HepG2 (cell line): ENCODE data around the gene HLA-C. TPM values are rescaled to one million over a fixed set of nuclear protein-coding genes. Genes with fewer than 3 reads are reported as not detected.

Experiments
- AGO1 ChIP-seq: fragments of 200-400 bp; formaldehyde crosslinking; IDR thresholded peaks from 2 replicates; pipeline ENCODE4 v1.6.1; 2017; ENCODE audit warnings: mild to moderate bottlenecking, low read depth, low read length, moderate library complexity; ENCODE audit not compliant: poor library complexity, severe bottlenecking
- BCL6 ChIP-seq: IDR thresholded peaks from 2 replicates; pipeline ENCODE4 v1.6.1; 2016; ENCODE audit warnings: missing genetic modification reagents, missing compliant biosample characterization
- CAMTA2 ChIP-seq: sonication (generic); formaldehyde crosslinking; IDR thresholded peaks from 2 replicates; pipeline ENCODE4 v1.4.0; 2020; ENCODE audit warnings: mild to moderate bottlenecking, missing genetic modification reagents, borderline replicate concordance
- HDAC2 ChIP-seq: sonication (generic); formaldehyde crosslinking; IDR thresholded peaks from 2 replicates; pipeline ENCODE4 v1.4.0; 2020; ENCODE audit warnings: missing genetic modification reagents
- KDM6A ChIP-seq: IDR thresholded peaks from 2 replicates; pipeline ENCODE4 v1.6.1; 2016; ENCODE audit warnings: low read depth
- KLF13 ChIP-seq: sonication (generic); formaldehyde crosslinking; IDR thresholded peaks from 2 replicates; pipeline ENCODE4 v1.4.0; 2020; ENCODE audit warnings: mild to moderate bottlenecking, missing genetic modification reagents
- MEF2D ChIP-seq: sonication (generic); formaldehyde crosslinking; IDR thresholded peaks from 2 replicates; pipeline ENCODE4 v1.5.1; 2020; ENCODE audit warnings: mild to moderate bottlenecking, missing genetic modification reagents
- PCBP1 ChIP-seq: fragments of 200-400 bp; formaldehyde crosslinking; IDR thresholded peaks from 2 replicates; pipeline ENCODE4 v1.6.1; 2017; ENCODE audit warnings: mild to moderate bottlenecking, low read depth, low read length, borderline replicate concordance
- RXRB ChIP-seq: IDR thresholded peaks from 2 replicates; pipeline ENCODE4 v1.6.1; 2016; ENCODE audit warnings: borderline replicate concordance, missing genetic modification reagents, missing compliant biosample characterization
- SMAD3 ChIP-seq: sonication (generic); formaldehyde crosslinking; IDR thresholded peaks from 2 replicates; pipeline ENCODE4 v1.4.0; 2020; ENCODE audit warnings: missing genetic modification reagents
- TGIF2 ChIP-seq: IDR thresholded peaks from 2 replicates; pipeline ENCODE4 v1.6.1; 2016; ENCODE audit warnings: control low read depth, missing compliant biosample characterization
- ZNF10 ChIP-seq: sonication (generic); formaldehyde crosslinking; IDR thresholded peaks from 2 replicates; pipeline ENCODE4 v1.4.0; 2020; ENCODE audit warnings: mild to moderate bottlenecking, low read depth, missing genetic modification reagents, borderline replicate concordance
- ZNF550 ChIP-seq: sonication (generic); formaldehyde crosslinking; IDR thresholded peaks from 2 replicates; pipeline ENCODE4 v1.4.0; 2020; ENCODE audit warnings: mild to moderate bottlenecking, missing genetic modification reagents, borderline replicate concordance
- ZNF644 ChIP-seq: IDR thresholded peaks from 2 replicates; pipeline ENCODE4 v1.6.1; 2016; ENCODE audit warnings: low read depth
- ZNF703 ChIP-seq: sonication (generic); formaldehyde crosslinking; IDR thresholded peaks from 2 replicates; pipeline ENCODE4 v1.5.1; 2020; ENCODE audit warnings: missing genetic modification reagents, mild to moderate bottlenecking, moderate library complexity, borderline replicate concordance
- ZNF816 ChIP-seq: sonication (generic); formaldehyde crosslinking; IDR thresholded peaks from 2 replicates; pipeline ENCODE4 v1.8.0; 2022; ENCODE audit warnings: missing genetic modification reagents, mild to moderate bottlenecking, borderline replicate concordance
- polyA plus RNA-seq, 8 experiments: library from polyadenylated mRNA; depleted of rRNA in 3 of 8; stranded (reverse) in 7 of 8; unstranded in 1 of 8; fragments of >200 nt; fragmentation: Illumina TruSeq in 4 of 8; extraction: Trizol in 4 of 8; gene quantifications; 2 replicates each; pipeline versions ENCODE4 v1.2.1 to v1.2.3, GENCODE V29; 2011 to 2016; ENCODE audit warnings: low read depth in 4 of 8, missing spikeins in 1 of 8, mixed read lengths in 1 of 8; ENCODE audit not compliant: insufficient read depth in 1 of 8
- total RNA-seq, 5 experiments: library from RNA; depleted of rRNA; stranded (reverse); fragments of >200 nt; fragmentation: Illumina TruSeq; extraction: Trizol; gene quantifications; 2 replicates each; pipeline ENCODE4 v1.2.3, GENCODE V29; 2016; ENCODE audit warnings: low read depth in 1 of 5
- TF ChIP-seq, protein P1 (sequence below): sonication (generic); formaldehyde crosslinking; IDR thresholded peaks from 2 replicates; pipeline ENCODE4 v1.5.0; 2020; ENCODE audit warnings: mild to moderate bottlenecking, missing genetic modification reagents
- TF ChIP-seq, protein P2 (sequence below): IDR thresholded peaks from 2 replicates; pipeline ENCODE4 v1.6.1; 2016; ENCODE audit warnings: control low read depth
- TF ChIP-seq, protein P3 (sequence below): sonication (generic); formaldehyde crosslinking; IDR thresholded peaks from 2 replicates; pipeline ENCODE4 v1.4.0; 2020; ENCODE audit warnings: mild to moderate bottlenecking, missing genetic modification reagents, borderline replicate concordance
- TF ChIP-seq, protein P4 (sequence below): sonication (generic); formaldehyde crosslinking; IDR thresholded peaks from 2 replicates; pipeline ENCODE4 v1.4.0; 2020; ENCODE audit warnings: missing genetic modification reagents, low read depth, mild to moderate bottlenecking, borderline replicate concordance

The HLA-C gene
- total and polyA plus RNA-seq, 2 of the 13 experiments (the other 11 are each of a cell fraction or from before 2014, with no cell fraction given) = 77.1 to 155 TPM

DNA sequence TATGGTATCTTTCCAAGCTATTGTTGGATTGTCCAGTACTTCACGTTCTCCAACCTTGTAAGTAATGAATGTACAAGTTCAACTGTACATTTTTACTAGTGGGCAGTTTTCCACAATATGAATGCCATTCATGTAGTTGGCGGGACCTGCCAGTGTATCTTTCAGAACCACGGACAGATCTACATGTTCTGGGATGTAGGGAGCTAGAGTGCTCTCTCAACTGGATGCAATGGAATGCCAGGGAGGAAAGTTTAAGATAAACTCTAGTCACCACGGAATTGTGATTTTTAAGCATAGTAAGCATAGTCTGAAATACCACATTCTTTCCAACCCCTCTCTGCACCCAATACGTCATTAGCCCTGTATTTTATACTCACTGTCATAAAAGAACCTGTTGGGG lies 21.5 kb upstream of the HLA-C start (continued):
- TF ChIP-seq, protein P1, sequence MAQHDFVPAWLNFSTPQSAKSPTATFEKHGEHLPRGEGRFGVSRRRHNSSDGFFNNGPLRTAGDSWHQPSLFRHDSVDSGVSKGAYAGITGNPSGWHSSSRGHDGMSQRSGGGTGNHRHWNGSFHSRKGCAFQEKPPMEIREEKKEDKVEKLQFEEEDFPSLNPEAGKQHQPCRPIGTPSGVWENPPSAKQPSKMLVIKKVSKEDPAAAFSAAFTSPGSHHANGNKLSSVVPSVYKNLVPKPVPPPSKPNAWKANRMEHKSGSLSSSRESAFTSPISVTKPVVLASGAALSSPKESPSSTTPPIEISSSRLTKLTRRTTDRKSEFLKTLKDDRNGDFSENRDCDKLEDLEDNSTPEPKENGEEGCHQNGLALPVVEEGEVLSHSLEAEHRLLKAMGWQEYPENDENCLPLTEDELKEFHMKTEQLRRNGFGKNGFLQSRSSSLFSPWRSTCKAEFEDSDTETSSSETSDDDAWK = no peak
- TF ChIP-seq KDM6A (CRISPR knock-in tag) (no peak), RXRB (CRISPR knock-in tag) (0 out of 2 replicates have a peak, but pooled peaks have one; percentile 35), PCBP1 (no peak), CAMTA2 (CRISPR knock-in tag) (no peak), ZNF703 (no peak), HDAC2 (CRISPR knock-in tag) (peak; percentile 34; the same call in 1 of the 2 replicates), ZNF644 (CRISPR knock-in tag) (peak; percentile 55; the same call in 1 of the 2 replicates), ZNF550 (CRISPR knock-in tag) (no peak), AGO1 (no peak), MEF2D (CRISPR knock-in tag) (no peak), KLF13 (CRISPR knock-in tag) (no peak), SMAD3 (0 out of 2 replicates have a peak, but pooled peaks have one; percentile 45), ZNF10 (CRISPR knock-in tag) (no peak), ZNF816 (CRISPR knock-in tag) (no peak), BCL6 (no peak), TGIF2 (CRISPR knock-in tag) (no peak)
- TF ChIP-seq, protein P2, sequence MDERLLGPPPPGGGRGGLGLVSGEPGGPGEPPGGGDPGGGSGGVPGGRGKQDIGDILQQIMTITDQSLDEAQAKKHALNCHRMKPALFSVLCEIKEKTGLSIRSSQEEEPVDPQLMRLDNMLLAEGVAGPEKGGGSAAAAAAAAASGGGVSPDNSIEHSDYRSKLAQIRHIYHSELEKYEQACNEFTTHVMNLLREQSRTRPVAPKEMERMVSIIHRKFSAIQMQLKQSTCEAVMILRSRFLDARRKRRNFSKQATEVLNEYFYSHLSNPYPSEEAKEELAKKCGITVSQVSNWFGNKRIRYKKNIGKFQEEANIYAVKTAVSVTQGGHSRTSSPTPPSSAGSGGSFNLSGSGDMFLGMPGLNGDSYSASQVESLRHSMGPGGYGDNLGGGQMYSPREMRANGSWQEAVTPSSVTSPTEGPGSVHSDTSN (CRISPR knock-in tag) = no peak
- TF ChIP-seq, protein P3, sequence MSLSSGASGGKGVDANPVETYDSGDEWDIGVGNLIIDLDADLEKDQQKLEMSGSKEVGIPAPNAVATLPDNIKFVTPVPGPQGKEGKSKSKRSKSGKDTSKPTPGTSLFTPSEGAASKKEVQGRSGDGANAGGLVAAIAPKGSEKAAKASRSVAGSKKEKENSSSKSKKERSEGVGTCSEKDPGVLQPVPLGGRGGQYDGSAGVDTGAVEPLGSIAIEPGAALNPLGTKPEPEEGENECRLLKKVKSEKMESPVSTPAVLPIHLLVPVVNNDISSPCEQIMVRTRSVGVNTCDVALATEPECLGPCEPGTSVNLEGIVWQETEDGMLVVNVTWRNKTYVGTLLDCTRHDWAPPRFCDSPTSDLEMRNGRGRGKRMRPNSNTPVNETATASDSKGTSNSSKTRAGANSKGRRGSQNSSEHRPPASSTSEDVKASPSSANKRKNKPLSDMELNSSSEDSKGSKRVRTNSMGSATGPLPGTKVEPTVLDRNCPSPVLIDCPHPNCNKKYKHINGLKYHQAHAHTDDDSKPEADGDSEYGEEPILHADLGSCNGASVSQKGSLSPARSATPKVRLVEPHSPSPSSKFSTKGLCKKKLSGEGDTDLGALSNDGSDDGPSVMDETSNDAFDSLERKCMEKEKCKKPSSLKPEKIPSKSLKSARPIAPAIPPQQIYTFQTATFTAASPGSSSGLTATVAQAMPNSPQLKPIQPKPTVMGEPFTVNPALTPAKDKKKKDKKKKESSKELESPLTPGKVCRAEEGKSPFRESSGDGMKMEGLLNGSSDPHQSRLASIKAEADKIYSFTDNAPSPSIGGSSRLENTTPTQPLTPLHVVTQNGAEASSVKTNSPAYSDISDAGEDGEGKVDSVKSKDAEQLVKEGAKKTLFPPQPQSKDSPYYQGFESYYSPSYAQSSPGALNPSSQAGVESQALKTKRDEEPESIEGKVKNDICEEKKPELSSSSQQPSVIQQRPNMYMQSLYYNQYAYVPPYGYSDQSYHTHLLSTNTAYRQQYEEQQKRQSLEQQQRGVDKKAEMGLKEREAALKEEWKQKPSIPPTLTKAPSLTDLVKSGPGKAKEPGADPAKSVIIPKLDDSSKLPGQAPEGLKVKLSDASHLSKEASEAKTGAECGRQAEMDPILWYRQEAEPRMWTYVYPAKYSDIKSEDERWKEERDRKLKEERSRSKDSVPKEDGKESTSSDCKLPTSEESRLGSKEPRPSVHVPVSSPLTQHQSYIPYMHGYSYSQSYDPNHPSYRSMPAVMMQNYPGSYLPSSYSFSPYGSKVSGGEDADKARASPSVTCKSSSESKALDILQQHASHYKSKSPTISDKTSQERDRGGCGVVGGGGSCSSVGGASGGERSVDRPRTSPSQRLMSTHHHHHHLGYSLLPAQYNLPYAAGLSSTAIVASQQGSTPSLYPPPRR (CRISPR knock-in tag) = no peak
- TF ChIP-seq, protein P4, sequence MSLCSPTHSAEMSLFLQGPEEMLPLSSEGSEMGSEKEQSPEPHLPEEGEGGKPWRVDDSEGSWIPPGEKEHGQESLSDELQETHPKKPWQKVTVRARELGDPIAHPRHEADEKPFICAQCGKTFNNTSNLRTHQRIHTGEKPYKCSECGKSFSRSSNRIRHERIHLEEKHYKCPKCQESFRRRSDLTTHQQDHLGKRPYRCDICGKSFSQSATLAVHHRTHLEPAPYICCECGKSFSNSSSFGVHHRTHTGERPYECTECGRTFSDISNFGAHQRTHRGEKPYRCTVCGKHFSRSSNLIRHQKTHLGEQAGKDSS = no peak
